SK-N-SH treated with all-trans-retinoic acid at 6 μM for 48 hours (cell line): ENCODE results near the gene PAXIP1.

Source experiments
- ATAC-seq: fragments of 200-7000 bp; cut with Tn5 transposase; 3 replicates; pipeline ENCODE4 v1.9.1; 2020; ENCODE audit warnings: mild to moderate bottlenecking, moderate library complexity
- ARNTL ChIP-seq: fragments of 450-650 bp; formaldehyde crosslinking; IDR thresholded peaks from 2 replicates; pipeline ENCODE4 v1.5.0; 2020; ENCODE audit warnings: low read depth, mild to moderate bottlenecking, moderate library complexity, borderline replicate concordance
- BACH2 ChIP-seq: fragments of 250-450 bp; sonication (Bioruptor Pico); IDR thresholded peaks from 2 replicates; pipeline ENCODE4 v1.9.0; 2021; ENCODE audit warnings: mild to moderate bottlenecking, borderline replicate concordance
- CSDC2 ChIP-seq: fragments of 250-450 bp; sonication (Bioruptor Pico); IDR thresholded peaks from 2 replicates; pipeline ENCODE4 v1.5.0; 2020; ENCODE audit warnings: mild to moderate bottlenecking, moderate library complexity
- ESRRG ChIP-seq: fragments of 250-450 bp; sonication (Bioruptor Pico); IDR thresholded peaks from 2 replicates; pipeline ENCODE4 v1.6.1; 2021; ENCODE audit warnings: mild to moderate bottlenecking
- GLIS3 ChIP-seq: fragments of 250-450 bp; sonication (Bioruptor Pico); IDR thresholded peaks from 2 replicates; pipeline ENCODE4 v1.5.0; 2020; ENCODE audit warnings: mild to moderate bottlenecking, moderate library complexity
- ISL1 ChIP-seq: fragments of 250-450 bp; sonication (Bioruptor Pico); IDR thresholded peaks from 2 replicates; pipeline ENCODE4 v2.1.2; 2022; ENCODE audit warnings: mild to moderate bottlenecking, moderate library complexity
- OSR1 ChIP-seq: fragments of 250-450 bp; sonication (Bioruptor Pico); IDR thresholded peaks from 2 replicates; pipeline ENCODE4 v1.8.0; 2022; ENCODE audit warnings: moderate library complexity, mild to moderate bottlenecking, inconsistent platforms
- PPARA ChIP-seq: fragments of 250-450 bp; sonication (Bioruptor Pico); IDR thresholded peaks from 2 replicates; pipeline ENCODE4 v1.5.0; 2020; ENCODE audit warnings: mild to moderate bottlenecking, borderline replicate concordance
- RARB ChIP-seq: fragments of 250-450 bp; sonication (Bioruptor Pico); IDR thresholded peaks from 2 replicates; pipeline ENCODE4 v1.8.0; 2021; ENCODE audit warnings: mild to moderate bottlenecking, moderate library complexity
- SNAI2 ChIP-seq: fragments of 250-450 bp; sonication (Bioruptor Pico); IDR thresholded peaks from 2 replicates; pipeline ENCODE4 v1.5.0; 2020; ENCODE audit warnings: mild to moderate bottlenecking, moderate library complexity
- TCF4 ChIP-seq: fragments of 250-450 bp; sonication (Bioruptor Pico); IDR thresholded peaks from 2 replicates; pipeline ENCODE4 v1.8.0; 2021; ENCODE audit warnings: mild to moderate bottlenecking, moderate library complexity, borderline replicate concordance
- TOX ChIP-seq: fragments of 250-450 bp; sonication (Bioruptor Pico); IDR thresholded peaks from 2 replicates; pipeline ENCODE4 v1.8.0; 2021; ENCODE audit warnings: mild to moderate bottlenecking, moderate library complexity, borderline replicate concordance
- ZC3H10 ChIP-seq: fragments of 250-450 bp; sonication (Bioruptor Pico); IDR thresholded peaks from 2 replicates; pipeline ENCODE4 v1.5.1; 2021; ENCODE audit warnings: mild to moderate bottlenecking, moderate library complexity
- ZFP3 ChIP-seq: fragments of 250-450 bp; sonication (Bioruptor Pico); IDR thresholded peaks from 2 replicates; pipeline ENCODE4 v1.5.0; 2020; ENCODE audit warnings: mild to moderate bottlenecking, moderate library complexity
- ZFP30 ChIP-seq: fragments of 450-650 bp; formaldehyde crosslinking; IDR thresholded peaks from 2 replicates; pipeline ENCODE4 v1.5.0; 2022; ENCODE audit warnings: mild to moderate bottlenecking, moderate library complexity
- ZNF565 ChIP-seq: fragments of 450-650 bp; formaldehyde crosslinking; conservative IDR thresholded peaks from 2 replicates; pipeline ENCODE4 v1.5.0; 2020; ENCODE audit warnings: low read depth, mild to moderate bottlenecking, moderate library complexity
- ZNF70 ChIP-seq: fragments of 450-650 bp; formaldehyde crosslinking; IDR thresholded peaks from 2 replicates; pipeline ENCODE4 v1.5.0; 2020; ENCODE audit warnings: mild to moderate bottlenecking, moderate library complexity
- TF ChIP-seq, protein P1 (sequence below): fragments of 250-450 bp; sonication (Bioruptor Pico); IDR thresholded peaks from 2 replicates; pipeline ENCODE4 v1.8.0; 2020; ENCODE audit warnings: mild to moderate bottlenecking, moderate library complexity, borderline replicate concordance
- TF ChIP-seq, protein P2 (sequence below): fragments of 250-450 bp; sonication (Bioruptor Pico); IDR thresholded peaks from 2 replicates; pipeline ENCODE4 v1.8.0; 2021; ENCODE audit warnings: low read depth, mild to moderate bottlenecking, moderate library complexity, borderline replicate concordance
- TF ChIP-seq, protein P3 (sequence below): fragments of 250-450 bp; sonication (Bioruptor Pico); IDR thresholded peaks from 2 replicates; pipeline ENCODE4 v1.5.1; 2020; ENCODE audit warnings: low read depth, mild to moderate bottlenecking, moderate library complexity
- TF ChIP-seq, protein P4 (sequence below): fragments of 250-450 bp; sonication (Bioruptor Pico); IDR thresholded peaks from 2 replicates; pipeline ENCODE4 v1.5.0; 2020; ENCODE audit warnings: mild to moderate bottlenecking, moderate library complexity
- TF ChIP-seq, protein P5 (sequence below): fragments of 250-450 bp; sonication (Bioruptor Pico); IDR thresholded peaks from 2 replicates; pipeline ENCODE4 v1.5.1; 2021; ENCODE audit warnings: mild to moderate bottlenecking, moderate library complexity

PAXIP1 gene

DNA sequence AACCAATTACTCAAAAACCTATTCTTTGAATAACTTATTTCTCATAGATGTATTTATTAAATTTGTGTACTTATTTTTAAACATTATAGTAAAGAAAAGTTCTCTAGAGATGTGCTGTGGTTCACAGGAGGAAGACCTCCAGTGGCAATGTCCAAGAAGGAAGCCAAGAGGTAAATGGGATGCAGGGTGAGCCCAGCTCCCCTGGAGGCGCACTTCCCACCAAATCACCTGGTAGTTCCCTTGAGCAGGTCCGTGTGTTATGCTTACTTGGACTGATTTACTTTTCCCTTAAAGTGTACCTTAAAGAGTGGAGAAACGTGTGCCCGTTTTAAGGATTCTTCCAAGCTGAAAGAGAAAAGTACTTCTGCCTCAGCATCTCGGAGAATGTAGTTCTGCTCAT, 55.3 kb downstream of the PAXIP1 start:
- TF ChIP-seq, protein P1, sequence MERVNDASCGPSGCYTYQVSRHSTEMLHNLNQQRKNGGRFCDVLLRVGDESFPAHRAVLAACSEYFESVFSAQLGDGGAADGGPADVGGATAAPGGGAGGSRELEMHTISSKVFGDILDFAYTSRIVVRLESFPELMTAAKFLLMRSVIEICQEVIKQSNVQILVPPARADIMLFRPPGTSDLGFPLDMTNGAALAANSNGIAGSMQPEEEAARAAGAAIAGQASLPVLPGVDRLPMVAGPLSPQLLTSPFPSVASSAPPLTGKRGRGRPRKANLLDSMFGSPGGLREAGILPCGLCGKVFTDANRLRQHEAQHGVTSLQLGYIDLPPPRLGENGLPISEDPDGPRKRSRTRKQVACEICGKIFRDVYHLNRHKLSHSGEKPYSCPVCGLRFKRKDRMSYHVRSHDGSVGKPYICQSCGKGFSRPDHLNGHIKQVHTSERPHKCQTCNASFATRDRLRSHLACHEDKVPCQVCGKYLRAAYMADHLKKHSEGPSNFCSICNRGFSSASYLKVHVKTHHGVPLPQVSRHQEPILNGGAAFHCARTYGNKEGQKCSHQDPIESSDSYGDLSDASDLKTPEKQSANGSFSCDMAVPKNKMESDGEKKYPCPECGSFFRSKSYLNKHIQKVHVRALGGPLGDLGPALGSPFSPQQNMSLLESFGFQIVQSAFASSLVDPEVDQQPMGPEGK (CRISPR knock-in tag) = no peak
- TF ChIP-seq PPARA (CRISPR knock-in tag) = no peak
- no peak for TF ChIP-seq ESRRG (CRISPR knock-in tag)
- no peak for TF ChIP-seq CSDC2
- TF ChIP-seq ZFP3 (CRISPR knock-in tag) = no peak
- TF ChIP-seq SNAI2 (CRISPR knock-in tag) = no peak
- no peak for TF ChIP-seq GLIS3 (CRISPR knock-in tag)
- no peak for TF ChIP-seq ZFP30 (CRISPR knock-in tag)
- TF ChIP-seq TCF4 (CRISPR knock-in tag) = no peak
- TF ChIP-seq ZNF70 = no peak
- no peak for TF ChIP-seq ZNF565 (CRISPR knock-in tag)
- TF ChIP-seq ZC3H10 (CRISPR knock-in tag) = no peak
- no peak for TF ChIP-seq ARNTL
- no peak for TF ChIP-seq TOX (CRISPR knock-in tag)
- TF ChIP-seq, protein P2, sequence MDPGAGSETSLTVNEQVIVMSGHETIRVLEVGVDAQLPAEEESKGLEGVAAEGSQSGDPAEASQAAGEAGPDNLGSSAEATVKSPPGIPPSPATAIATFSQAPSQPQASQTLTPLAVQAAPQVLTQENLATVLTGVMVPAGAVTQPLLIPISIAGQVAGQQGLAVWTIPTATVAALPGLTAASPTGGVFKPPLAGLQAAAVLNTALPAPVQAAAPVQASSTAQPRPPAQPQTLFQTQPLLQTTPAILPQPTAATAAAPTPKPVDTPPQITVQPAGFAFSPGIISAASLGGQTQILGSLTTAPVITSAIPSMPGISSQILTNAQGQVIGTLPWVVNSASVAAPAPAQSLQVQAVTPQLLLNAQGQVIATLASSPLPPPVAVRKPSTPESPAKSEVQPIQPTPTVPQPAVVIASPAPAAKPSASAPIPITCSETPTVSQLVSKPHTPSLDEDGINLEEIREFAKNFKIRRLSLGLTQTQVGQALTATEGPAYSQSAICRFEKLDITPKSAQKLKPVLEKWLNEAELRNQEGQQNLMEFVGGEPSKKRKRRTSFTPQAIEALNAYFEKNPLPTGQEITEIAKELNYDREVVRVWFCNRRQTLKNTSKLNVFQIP (CRISPR knock-in tag) = no peak
- TF ChIP-seq, protein P3, sequence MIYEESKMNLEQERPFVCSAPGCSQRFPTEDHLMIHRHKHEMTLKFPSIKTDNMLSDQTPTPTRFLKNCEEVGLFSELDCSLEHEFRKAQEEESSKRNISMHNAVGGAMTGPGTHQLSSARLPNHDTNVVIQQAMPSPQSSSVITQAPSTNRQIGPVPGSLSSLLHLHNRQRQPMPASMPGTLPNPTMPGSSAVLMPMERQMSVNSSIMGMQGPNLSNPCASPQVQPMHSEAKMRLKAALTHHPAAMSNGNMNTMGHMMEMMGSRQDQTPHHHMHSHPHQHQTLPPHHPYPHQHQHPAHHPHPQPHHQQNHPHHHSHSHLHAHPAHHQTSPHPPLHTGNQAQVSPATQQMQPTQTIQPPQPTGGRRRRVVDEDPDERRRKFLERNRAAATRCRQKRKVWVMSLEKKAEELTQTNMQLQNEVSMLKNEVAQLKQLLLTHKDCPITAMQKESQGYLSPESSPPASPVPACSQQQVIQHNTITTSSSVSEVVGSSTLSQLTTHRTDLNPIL (CRISPR knock-in tag) = no peak
- TF ChIP-seq RARB (CRISPR knock-in tag) = no peak
- TF ChIP-seq OSR1 (CRISPR knock-in tag) = no peak
- no peak for TF ChIP-seq ISL1 (CRISPR knock-in tag)
- TF ChIP-seq, protein P4, sequence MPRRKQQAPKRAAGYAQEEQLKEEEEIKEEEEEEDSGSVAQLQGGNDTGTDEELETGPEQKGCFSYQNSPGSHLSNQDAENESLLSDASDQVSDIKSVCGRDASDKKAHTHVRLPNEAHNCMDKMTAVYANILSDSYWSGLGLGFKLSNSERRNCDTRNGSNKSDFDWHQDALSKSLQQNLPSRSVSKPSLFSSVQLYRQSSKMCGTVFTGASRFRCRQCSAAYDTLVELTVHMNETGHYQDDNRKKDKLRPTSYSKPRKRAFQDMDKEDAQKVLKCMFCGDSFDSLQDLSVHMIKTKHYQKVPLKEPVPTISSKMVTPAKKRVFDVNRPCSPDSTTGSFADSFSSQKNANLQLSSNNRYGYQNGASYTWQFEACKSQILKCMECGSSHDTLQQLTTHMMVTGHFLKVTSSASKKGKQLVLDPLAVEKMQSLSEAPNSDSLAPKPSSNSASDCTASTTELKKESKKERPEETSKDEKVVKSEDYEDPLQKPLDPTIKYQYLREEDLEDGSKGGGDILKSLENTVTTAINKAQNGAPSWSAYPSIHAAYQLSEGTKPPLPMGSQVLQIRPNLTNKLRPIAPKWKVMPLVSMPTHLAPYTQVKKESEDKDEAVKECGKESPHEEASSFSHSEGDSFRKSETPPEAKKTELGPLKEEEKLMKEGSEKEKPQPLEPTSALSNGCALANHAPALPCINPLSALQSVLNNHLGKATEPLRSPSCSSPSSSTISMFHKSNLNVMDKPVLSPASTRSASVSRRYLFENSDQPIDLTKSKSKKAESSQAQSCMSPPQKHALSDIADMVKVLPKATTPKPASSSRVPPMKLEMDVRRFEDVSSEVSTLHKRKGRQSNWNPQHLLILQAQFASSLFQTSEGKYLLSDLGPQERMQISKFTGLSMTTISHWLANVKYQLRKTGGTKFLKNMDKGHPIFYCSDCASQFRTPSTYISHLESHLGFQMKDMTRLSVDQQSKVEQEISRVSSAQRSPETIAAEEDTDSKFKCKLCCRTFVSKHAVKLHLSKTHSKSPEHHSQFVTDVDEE = no peak
- ATAC-seq = no peak

DNA sequence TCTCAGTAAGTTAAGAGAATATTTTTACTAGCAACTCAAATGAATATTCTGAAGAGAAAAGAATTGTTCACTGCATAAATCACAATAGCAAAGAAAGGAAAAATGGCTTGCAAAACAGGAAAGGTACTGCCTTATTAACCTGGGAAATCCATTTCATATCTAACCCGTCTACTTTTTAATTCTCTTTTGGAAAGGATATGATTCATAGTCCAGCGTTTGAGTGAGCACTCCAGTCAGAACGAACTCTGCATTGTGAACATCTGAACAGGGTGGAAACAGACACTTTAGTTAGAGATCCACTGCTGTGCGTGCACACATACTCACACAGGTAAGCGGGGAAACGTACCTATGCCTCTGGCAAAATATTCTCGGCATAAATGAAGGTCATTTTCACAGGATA, 56.8 kb downstream of the PAXIP1 start:
- no peak for TF ChIP-seq BACH2
- TF ChIP-seq, protein P5, sequence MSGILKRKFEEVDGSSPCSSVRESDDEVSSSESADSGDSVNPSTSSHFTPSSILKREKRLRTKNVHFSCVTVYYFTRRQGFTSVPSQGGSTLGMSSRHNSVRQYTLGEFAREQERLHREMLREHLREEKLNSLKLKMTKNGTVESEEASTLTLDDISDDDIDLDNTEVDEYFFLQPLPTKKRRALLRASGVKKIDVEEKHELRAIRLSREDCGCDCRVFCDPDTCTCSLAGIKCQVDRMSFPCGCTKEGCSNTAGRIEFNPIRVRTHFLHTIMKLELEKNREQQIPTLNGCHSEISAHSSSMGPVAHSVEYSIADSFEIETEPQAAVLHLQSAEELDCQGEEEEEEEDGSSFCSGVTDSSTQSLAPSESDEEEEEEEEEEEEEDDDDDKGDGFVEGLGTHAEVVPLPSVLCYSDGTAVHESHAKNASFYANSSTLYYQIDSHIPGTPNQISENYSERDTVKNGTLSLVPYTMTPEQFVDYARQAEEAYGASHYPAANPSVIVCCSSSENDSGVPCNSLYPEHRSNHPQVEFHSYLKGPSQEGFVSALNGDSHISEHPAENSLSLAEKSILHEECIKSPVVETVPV (CRISPR knock-in tag) = no peak
- TF ChIP-seq CSDC2 = no peak
- TF ChIP-seq RARB (CRISPR knock-in tag) = no peak
- TF ChIP-seq, all 23 proteins: peak for 0
- ATAC-seq = no peak

DNA sequence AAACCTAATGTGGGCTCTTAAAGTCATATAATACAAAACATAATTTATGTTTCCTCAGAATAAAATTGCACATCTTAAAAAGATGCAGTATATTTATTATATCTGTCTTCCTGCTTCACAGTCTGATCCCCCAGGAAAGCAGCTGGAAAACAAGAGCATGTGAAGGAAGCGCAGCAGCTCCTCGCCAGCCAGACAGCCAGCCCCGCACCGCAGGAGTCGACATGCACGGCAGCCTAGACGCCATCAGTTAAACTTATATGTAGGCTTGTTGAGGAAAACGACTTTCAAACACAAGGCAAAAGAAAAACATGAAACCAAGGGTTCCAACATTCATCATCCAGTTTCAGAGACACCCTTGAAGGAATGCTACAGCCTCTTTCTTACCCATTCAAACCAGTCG, 59.0 kb downstream of the PAXIP1 start:
- no peak for ATAC-seq
- TF ChIP-seq PPARA (CRISPR knock-in tag) = no peak
- TF ChIP-seq OSR1 (CRISPR knock-in tag) = no peak
- TF ChIP-seq, protein P3 (CRISPR knock-in tag) = no peak
- no peak for TF ChIP-seq ZNF70
- TF ChIP-seq, protein P5 (CRISPR knock-in tag) = no peak
- no peak for TF ChIP-seq ARNTL
- TF ChIP-seq ZFP30 (CRISPR knock-in tag) = no peak
- no peak for TF ChIP-seq ESRRG (CRISPR knock-in tag)
- no peak for TF ChIP-seq GLIS3 (CRISPR knock-in tag)
- TF ChIP-seq BACH2 = no peak
